Fibroblast of skin of right quadriceps (primary cell): Measurements from ENCODE around the gene IRF2BP1.

ENCODE experiments used
- DNase-seq: peaks from one replicate; pipeline ENCODE4 v3.0.0-alpha.2; 2013

Gene IRF2BP1

GRCh38 chr19:45860359-45861259, 25.3 kb downstream of the IRF2BP1 start:
- no peak for DNase-seq

- DNase-seq, result no peak
Observed at GRCh38 chr19:45854167-45854778, 31.7 kb downstream of the IRF2BP1 start.

DNA sequence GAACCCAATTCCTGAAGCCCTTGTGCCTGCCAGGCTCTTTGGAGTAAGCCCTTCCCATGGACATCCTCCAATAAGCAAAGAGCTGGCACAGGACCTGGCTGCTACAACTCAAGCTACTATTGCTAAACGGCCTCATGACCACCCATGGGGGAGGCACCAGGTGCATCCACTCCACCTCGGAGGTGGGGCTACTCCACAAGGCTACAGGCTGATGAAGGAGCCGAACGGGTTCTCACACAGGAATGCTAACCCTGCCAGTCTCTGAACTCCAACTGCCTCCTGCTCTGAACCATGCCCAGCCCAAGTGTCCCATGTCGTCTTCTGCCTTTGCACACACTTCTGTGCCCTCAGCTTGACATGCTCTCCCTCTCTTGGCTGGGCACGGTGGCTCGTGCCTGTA, 33.0 kb downstream of the IRF2BP1 start:
- no peak for DNase-seq

DNA sequence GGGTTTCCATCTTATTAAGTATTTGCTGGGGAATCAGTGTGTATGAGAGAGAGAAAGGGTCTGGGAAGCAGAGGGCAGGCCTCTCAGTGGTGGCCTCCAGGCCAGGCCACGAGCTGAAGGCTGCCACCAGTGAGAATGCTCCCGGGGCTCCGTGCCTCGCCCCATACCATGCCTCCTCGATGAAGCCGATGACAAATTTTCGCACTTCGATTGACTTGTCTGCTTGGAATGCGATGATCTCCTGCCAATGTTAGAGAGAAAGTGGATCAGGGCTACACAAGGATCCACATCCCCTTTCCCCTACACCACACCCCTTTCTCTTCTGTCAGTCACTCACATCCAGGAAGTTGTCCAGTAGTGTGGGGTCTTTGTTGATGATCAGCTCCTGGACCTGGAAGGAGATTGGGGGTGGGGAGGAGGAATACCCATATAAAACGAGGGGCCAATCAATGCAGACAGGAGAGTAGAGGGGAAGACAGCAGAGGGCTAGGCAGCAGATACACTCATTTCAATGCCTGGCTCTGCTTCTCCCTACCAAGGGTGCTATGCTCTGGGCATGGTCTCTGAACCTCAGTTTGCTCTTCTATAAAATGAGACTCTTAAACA, 33.7 kb downstream of the IRF2BP1 start:
- peak; percentile 18 for DNase-seq

DNA sequence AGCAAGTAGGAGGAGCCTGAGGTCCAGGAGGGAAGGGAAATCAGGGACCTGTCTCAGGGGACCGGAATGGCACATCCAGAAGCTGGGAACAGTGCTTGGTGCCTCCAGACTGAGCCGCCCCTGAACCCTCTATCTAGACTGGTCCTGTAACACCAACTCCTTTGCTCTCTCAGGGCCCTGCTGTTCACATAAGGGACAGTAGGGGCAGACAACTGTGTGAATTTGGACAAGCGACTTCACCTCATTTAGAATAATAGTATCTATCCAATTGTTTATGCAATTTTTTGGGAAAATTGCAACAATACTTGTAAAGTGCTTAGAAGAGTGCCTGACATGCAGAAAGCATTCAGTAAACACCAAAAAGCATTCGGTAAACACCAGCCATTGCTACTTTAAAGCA, 37.0 kb downstream of the IRF2BP1 start:
- no peak for DNase-seq

DNA sequence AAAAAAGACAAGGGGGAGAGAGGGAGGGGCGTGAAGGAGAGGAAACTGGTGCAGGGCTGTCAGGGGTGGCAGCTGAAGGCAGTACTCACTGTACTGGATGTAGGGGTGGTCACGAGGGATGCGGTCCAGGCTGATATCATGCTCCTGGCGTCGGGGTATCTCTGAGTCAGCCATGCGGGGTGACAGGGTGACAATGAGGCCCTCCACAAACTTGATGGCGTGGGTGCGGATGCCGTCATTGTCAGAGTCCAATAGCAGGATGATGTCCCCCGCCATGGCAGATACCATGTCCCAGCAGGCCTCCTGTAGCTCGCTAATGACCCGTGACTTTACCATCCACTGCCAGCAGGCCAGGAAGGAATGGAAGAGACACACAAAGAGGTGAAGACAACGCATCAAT, 38.3 kb downstream of the IRF2BP1 start:
- no peak for DNase-seq

GRCh38 chr19:45842198-45842597, 43.7 kb downstream of the IRF2BP1 start:
- DNase-seq, result no peak

- no peak for DNase-seq
Observed at GRCh38 chr19:45834970-45835369, 51.0 kb downstream of the IRF2BP1 start.
